GM11168 (cell line): ENCODE results near the gene TPM1.
"Not testable (repeated sequence)": the region's sequence is repeated elsewhere in the genome, so short reads cannot be mapped to it uniquely, and the experiment has no call there.

ENCODE experiments used
- in situ Hi-C: fragments of 300-500 bp; cut with MboI; formaldehyde crosslinking; loops from one replicate; pipeline ENCODE4 v1.12.0; 2022; ENCODE audit warnings: low sequenced_read_pairs; ENCODE audit not compliant: unreplicated experiment

TPM1 gene

GRCh38 chr15:63041974-63042876, at the start of gene TPM1:
TSS of gene TPM1 (plus strand) at chr15:63042747. CDS start at chr15:63042830, 83 bp downstream.
- in situ Hi-C loops: no loop called here

GRCh38 chr15:62993066-62993465, 49.5 kb upstream of the TPM1 start:
- in situ Hi-C loops: no loop called here

- in situ Hi-C loops: not testable (repeated sequence)
Observed at GRCh38 chr15:62993632-62994031, 48.9 kb upstream of the TPM1 start.

DNA sequence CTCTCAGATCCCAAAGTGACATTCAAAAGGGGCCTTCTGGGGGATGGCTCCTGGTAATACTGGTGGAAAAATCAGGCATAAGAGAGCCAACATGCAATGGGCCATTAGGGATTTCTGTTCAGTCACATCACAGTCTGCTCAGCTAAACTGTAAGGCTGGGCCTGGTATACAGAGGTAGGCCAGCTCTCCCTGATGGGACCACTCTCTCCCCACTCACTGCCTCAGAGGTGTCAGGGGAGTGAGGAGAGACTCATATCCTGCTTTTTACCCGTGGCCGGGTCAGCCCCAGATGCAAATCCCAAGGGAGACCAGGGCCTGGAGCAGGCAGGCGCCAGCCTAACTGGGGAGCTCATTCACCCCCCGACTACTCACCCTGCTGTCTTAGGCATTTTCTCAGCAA, 48.1 kb upstream of the TPM1 start:
- in situ Hi-C loops: no loop called here

DNA sequence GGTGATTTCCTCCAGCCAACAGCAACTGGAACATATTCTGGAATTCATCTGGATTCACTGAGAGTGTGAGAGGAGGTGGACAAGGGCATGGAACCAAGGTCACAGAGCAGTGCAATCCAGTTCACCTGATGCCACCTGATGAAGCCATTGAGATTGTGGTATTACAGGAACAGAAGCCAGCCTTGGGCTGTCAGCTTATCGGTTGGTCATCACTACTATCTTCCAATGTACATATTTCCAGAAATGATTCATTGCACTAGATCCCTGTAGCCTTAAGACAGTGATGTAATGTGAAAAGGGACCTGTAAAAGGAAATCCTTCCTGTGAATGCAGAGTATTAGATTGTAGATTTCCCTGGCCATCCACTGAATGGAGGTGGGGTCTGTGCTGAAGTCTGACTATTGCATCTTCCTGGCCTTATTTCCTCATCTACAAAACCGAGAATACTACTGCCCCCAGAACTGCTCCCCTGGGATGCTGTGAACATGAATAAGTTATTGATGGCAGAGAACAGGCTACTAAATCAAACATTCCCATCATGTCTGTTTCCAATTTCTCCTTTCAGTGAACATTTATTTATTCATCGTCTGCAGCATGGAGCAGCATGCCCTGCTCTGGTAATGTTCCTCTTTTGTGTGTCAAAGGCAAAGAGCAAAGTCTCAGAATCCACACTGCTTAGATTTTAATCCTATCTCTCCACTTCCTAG, 47.4 kb upstream of the TPM1 start:
- in situ Hi-C loops: no loop called here

DNA sequence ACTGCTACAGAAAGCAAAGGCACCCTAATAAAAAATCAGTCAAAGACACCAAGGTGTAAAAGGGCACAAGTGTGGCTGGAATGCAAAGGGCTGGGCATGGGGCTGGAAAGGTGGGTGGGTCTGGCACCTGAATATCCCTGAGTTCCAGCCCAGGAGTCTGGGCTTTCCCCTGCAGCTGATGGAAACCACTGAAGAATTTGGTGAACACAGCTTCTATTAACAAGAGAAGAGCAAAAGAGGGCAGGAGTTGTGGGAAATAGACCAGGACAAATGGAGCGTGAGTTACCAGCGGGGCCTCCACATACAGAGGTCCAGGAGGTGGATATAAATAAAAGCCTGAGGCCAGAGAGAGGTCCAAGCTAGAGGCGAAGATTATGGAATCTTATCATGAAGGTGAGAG, 45.1 kb upstream of the TPM1 start:
- in situ Hi-C loops: no loop called here

GRCh38 chr15:62998262-62998890, 44.2 kb upstream of the TPM1 start:
- in situ Hi-C loops: no loop called here

DNA sequence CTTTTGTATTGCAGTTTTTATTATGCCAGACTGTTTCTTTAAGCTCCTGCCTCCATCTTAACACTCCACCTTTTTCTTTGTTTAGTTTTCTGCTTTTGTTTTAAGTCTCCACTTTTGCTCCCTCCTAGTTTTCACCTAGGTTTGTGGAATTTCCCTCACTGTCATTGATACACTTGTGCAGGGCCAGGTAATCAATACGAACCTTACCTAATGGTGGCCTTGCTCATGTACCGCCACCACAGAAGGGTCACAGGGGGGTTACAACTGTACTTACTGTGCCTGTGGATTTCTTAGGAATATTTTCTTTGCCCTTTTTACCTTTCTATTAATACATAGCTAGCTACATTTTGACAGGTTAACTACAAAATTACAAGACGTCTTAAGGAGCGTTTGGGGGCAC, 43.4 kb upstream of the TPM1 start:
- in situ Hi-C loops: no loop called here

- in situ Hi-C loops: no loop called here
Observed at GRCh38 chr15:62999923-63000561, 42.5 kb upstream of the TPM1 start.

DNA sequence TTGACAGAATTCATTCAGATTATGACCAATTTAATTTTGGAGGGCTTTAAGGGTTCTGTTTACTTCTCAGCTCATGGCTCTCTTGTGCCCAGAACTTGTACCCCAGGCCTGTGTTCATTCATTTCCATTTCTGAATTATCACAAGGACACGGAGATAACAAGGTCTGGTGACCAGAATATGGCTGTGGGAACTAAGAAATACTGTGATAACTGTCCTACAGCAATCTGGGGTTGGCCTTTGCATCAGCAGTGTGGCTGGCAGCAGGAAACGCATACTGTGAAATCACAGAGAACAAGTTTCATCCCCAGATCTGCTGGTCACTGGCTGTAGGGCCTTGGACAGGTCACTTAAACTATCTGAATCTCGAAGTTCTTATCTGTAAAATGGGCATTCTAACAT, 41.8 kb upstream of the TPM1 start:
- in situ Hi-C loops: no loop called here

GRCh38 chr15:63004211-63004610, 38.3 kb upstream of the TPM1 start:
- in situ Hi-C loops: no loop called here

DNA sequence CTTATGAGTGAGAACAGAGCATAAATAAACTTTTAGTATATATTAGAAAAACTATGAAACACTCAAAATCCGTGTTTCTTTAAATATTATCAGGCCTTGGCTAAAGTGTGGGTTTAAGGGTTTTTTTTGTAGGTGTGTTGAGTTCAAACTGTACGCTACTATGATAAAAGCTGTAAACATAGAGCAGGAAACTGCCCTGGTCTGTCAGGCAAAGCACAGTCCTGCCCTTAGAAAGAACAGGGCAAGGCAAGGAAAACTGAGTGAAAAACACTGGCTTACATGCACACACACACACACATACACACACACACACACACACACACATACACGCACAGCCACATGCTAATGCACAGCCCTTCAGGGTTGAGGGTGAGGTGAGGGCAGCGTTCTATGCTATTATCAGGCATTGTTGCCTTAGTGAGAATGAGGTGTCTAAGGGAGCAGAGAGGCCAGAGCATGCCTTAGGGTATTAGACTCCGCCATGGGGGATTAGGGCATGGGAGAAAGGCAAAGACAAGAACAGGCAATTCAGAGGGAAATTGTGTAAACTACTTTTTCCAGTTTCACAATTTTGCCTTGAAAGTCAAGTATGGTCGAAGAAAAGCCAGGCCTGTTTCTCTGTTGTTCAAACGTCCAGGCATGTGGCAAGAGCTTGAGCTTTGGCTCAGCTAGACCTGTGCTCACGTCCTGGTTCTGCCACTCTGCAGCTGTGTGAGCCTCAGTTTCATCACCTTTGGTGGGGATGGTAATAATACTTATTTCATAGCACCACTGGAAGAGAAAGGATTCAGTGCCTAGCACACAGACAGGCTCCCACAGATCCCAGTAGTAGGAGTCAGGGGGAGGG, 36.3 kb upstream of the TPM1 start:
- in situ Hi-C loops: no loop called here

DNA sequence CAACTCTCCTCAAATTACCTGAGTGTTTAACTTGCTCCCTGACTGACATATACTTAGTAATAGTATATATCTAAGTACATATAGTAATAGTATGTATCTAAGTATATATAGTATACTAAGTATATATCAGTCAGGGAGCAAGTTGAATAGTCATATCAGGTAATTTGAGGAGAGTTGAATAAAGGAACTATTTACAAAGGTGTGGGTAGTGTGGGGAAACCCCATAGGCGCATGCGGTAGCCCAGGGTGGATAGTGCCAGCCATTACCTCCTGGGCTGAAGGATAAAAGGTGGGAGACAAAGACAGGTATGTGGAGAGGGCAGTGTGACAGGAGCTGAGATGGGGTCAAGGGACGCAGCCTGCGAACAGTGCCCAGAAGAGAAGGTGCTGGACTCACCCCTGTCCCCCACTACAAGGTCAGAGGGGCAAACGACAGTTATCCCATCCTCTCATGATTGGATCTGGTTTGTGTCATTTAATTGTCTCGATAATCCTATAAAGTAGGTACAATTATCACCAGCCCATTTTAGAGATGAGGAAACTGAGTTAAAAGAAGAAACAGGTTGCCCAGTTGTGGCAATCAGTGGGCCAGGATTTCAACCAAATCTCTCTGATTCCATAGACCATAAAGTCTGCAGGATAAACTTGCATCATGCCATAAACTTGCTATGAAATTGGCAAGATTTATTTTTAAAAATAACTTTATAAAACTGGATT, 34.1 kb upstream of the TPM1 start:
- in situ Hi-C loops: no loop called here

- in situ Hi-C loops: no loop called here
Observed at GRCh38 chr15:63010386-63010785, 32.2 kb upstream of the TPM1 start.

DNA sequence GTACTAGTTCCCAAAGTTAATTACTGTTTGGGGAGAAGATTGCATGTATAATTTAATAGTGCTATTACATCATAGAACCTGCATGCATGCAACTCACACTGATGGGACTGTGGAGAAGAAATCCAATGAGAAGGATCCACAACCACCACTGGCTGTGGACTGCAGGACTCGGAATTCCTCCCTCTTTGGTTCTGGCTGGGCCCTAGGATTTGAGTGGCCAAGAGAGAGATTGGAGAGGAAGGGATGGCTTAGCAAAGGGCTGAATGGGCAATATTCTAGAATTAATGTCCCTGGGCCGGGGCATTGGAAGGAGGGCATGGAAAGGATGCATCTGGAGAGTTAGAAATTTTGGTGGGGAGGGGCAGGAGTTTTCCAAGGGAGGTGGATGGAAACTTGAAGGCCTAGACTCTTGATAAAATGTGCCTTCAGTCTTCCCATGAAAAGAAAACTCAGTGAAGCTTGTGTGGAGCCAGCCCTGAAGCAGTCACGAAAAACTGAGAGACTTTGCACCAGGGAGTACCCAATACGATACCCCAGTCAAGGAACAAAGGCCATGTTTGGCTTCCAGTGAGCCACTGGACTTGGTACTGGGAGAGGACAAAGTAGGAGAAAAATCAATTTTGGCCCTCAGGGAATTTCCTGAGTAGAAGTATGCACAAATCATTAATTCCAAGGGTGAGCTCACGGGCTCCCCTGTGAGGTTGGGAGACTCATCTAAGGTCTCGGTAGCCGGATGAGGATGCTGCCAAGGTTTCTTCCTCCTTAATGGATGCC, 31.4 kb upstream of the TPM1 start:
- in situ Hi-C loops: no loop called here

DNA sequence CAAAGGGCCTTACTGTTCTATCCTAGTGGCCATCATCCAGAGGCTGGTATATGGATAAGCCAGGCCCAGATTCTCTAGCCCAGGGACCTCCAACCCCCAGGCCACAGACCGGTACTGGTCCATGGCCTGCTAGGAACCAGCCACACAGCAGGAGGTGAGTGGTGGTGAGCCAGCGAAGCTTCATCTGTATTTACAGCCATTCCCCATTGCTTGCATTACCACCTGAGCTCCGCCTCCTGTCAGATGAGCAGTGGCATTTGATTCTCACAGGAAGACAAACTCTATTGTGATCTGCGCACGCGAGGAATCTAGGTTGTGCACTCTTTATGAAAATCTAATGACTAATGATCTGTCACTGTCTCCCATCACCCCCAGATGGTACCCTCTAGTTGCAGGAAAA, 30.1 kb upstream of the TPM1 start:
- in situ Hi-C loops: no loop called here

DNA sequence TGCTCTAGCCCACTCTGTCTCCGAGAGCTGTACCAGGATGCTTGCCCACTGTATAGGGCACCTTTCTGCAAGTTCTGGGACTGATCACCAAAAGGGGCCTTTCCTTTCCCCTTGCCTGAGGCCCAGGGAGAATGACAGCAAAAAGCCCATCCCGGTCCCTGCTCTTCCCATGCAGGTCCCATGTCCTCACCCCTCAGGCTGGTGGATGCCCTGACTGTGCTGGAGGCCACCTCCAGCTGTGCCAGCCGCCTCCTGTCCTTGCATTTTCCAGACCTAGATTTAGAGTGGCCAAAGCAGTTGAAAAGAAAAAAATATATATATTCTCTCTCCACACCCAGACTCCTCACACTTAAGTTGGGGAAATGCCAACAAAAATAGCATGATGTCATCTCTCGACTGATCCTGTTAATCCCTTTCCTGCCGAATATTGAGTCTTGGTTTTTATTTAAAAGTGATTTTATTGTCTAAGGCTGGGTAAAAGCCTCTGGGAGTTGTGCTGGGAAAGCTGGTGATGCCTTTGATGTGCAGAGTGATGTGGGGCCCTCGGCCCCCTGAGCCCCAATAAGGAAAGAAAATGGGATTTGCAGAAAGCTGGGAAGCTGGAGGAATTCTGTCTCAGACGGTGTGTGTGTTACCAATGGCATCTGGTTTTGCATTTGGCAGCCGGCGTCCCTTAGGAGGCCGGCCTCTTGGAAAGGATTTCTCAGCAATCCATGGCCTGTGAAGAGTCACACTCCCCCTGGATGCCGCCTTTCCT, 29.3 kb upstream of the TPM1 start:
- in situ Hi-C loops: no loop called here

DNA sequence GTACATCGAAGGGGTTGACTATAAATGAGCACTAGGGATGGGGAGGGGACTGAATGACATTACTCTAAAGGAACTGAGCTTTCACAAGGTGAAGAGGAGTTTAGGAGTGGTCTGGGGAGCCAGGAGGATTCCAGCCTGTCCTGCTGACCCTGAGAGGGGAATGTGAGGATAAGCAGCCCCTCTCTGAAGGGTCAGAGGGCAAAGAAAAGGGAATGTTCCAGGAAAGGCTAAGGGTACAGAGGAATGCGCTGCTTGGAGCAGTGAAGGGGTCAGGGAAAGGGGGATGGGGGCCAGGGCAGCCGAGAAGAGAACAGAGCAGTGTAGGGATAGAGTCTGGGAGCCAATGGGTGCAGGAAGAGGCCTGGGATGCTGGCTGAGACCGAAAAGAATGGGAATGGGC, 28.0 kb upstream of the TPM1 start:
- in situ Hi-C loops: no loop called here
